SK-N-SH treated with all-trans-retinoic acid at 6 μM for 48 hours (cell line): ENCODE data around the gene SGCA.

ENCODE experiments used
- ATAC-seq: fragments of 200-7000 bp; cut with Tn5 transposase; 3 replicates; pipeline ENCODE4 v1.9.1; 2020; ENCODE audit warnings: mild to moderate bottlenecking, moderate library complexity
- ARNTL ChIP-seq: fragments of 450-650 bp; formaldehyde crosslinking; IDR thresholded peaks from 2 replicates; pipeline ENCODE4 v1.5.0; 2020; ENCODE audit warnings: low read depth, mild to moderate bottlenecking, moderate library complexity, borderline replicate concordance
- BACH2 ChIP-seq: fragments of 250-450 bp; sonication (Bioruptor Pico); IDR thresholded peaks from 2 replicates; pipeline ENCODE4 v1.9.0; 2021; ENCODE audit warnings: mild to moderate bottlenecking, borderline replicate concordance
- CREB5 ChIP-seq: fragments of 250-450 bp; sonication (Bioruptor Pico); IDR thresholded peaks from 2 replicates; pipeline ENCODE4 v1.5.1; 2020; ENCODE audit warnings: low read depth, mild to moderate bottlenecking, moderate library complexity
- CSDC2 ChIP-seq: fragments of 250-450 bp; sonication (Bioruptor Pico); IDR thresholded peaks from 2 replicates; pipeline ENCODE4 v1.5.0; 2020; ENCODE audit warnings: mild to moderate bottlenecking, moderate library complexity
- CSRNP3 ChIP-seq: fragments of 250-450 bp; sonication (Bioruptor Pico); IDR thresholded peaks from 2 replicates; pipeline ENCODE4 v1.5.1; 2021; ENCODE audit warnings: mild to moderate bottlenecking, moderate library complexity
- GLIS3 ChIP-seq: fragments of 250-450 bp; sonication (Bioruptor Pico); IDR thresholded peaks from 2 replicates; pipeline ENCODE4 v1.5.0; 2020; ENCODE audit warnings: mild to moderate bottlenecking, moderate library complexity
- ISL1 ChIP-seq: fragments of 250-450 bp; sonication (Bioruptor Pico); IDR thresholded peaks from 2 replicates; pipeline ENCODE4 v2.1.2; 2022; ENCODE audit warnings: mild to moderate bottlenecking, moderate library complexity
- OSR1 ChIP-seq: fragments of 250-450 bp; sonication (Bioruptor Pico); IDR thresholded peaks from 2 replicates; pipeline ENCODE4 v1.8.0; 2022; ENCODE audit warnings: moderate library complexity, mild to moderate bottlenecking, inconsistent platforms
- PATZ1 ChIP-seq: fragments of 250-450 bp; sonication (Bioruptor Pico); IDR thresholded peaks from 2 replicates; pipeline ENCODE4 v1.8.0; 2020; ENCODE audit warnings: mild to moderate bottlenecking, moderate library complexity, borderline replicate concordance
- POU6F1 ChIP-seq: fragments of 250-450 bp; sonication (Bioruptor Pico); IDR thresholded peaks from 2 replicates; pipeline ENCODE4 v1.8.0; 2021; ENCODE audit warnings: low read depth, mild to moderate bottlenecking, moderate library complexity, borderline replicate concordance
- PPARA ChIP-seq: fragments of 250-450 bp; sonication (Bioruptor Pico); IDR thresholded peaks from 2 replicates; pipeline ENCODE4 v1.5.0; 2020; ENCODE audit warnings: mild to moderate bottlenecking, borderline replicate concordance
- SNAI2 ChIP-seq: fragments of 250-450 bp; sonication (Bioruptor Pico); IDR thresholded peaks from 2 replicates; pipeline ENCODE4 v1.5.0; 2020; ENCODE audit warnings: mild to moderate bottlenecking, moderate library complexity
- TCF4 ChIP-seq: fragments of 250-450 bp; sonication (Bioruptor Pico); IDR thresholded peaks from 2 replicates; pipeline ENCODE4 v1.8.0; 2021; ENCODE audit warnings: mild to moderate bottlenecking, moderate library complexity, borderline replicate concordance
- TOX ChIP-seq: fragments of 250-450 bp; sonication (Bioruptor Pico); IDR thresholded peaks from 2 replicates; pipeline ENCODE4 v1.8.0; 2021; ENCODE audit warnings: mild to moderate bottlenecking, moderate library complexity, borderline replicate concordance
- ZC3H10 ChIP-seq: fragments of 250-450 bp; sonication (Bioruptor Pico); IDR thresholded peaks from 2 replicates; pipeline ENCODE4 v1.5.1; 2021; ENCODE audit warnings: mild to moderate bottlenecking, moderate library complexity
- ZFP30 ChIP-seq: fragments of 450-650 bp; formaldehyde crosslinking; IDR thresholded peaks from 2 replicates; pipeline ENCODE4 v1.5.0; 2022; ENCODE audit warnings: mild to moderate bottlenecking, moderate library complexity
- ZNF565 ChIP-seq: fragments of 450-650 bp; formaldehyde crosslinking; conservative IDR thresholded peaks from 2 replicates; pipeline ENCODE4 v1.5.0; 2020; ENCODE audit warnings: low read depth, mild to moderate bottlenecking, moderate library complexity
- ZNF70 ChIP-seq: fragments of 450-650 bp; formaldehyde crosslinking; IDR thresholded peaks from 2 replicates; pipeline ENCODE4 v1.5.0; 2020; ENCODE audit warnings: mild to moderate bottlenecking, moderate library complexity
- ZNF8 ChIP-seq: fragments of 450-650 bp; formaldehyde crosslinking; IDR thresholded peaks from 2 replicates; pipeline ENCODE4 v1.5.0; 2020; ENCODE audit warnings: mild to moderate bottlenecking, moderate library complexity

SGCA gene

GRCh38 chr17:50129728-50130558 is 35.9 kb upstream of the SGCA start, which contains the start of gene SAMD14:
Gene SAMD14 (minus strand): TSS chr17:50130160. CDS start chr17:50124959, 5,201 bp downstream.
- ATAC-seq = peak; percentile 58
- TF ChIP-seq ZNF8 (CRISPR knock-in tag) = no peak
- TF ChIP-seq ARNTL (CRISPR knock-in tag) = no peak
- no peak for TF ChIP-seq OSR1 (CRISPR knock-in tag)
- TF ChIP-seq POU6F1 (CRISPR knock-in tag) = no peak
- TF ChIP-seq, all 23 proteins: peak for 0

GRCh38 chr17:50130559-50131305 is 35.1 kb upstream of the SGCA start:
- TF ChIP-seq PATZ1 (no peak), PPARA (CRISPR knock-in tag) (no peak), BACH2 (CRISPR knock-in tag) (no peak), ZNF565 (no peak), GLIS3 (no peak), ZNF70 (CRISPR knock-in tag) (no peak), ISL1 (CRISPR knock-in tag) (no peak), TCF4 (CRISPR knock-in tag) (no peak), SNAI2 (CRISPR knock-in tag) (no peak), CSRNP3 (CRISPR knock-in tag) (no peak), CREB5 (CRISPR knock-in tag) (no peak), ZFP30 (CRISPR knock-in tag) (no peak), ZC3H10 (CRISPR knock-in tag) (no peak)
- no peak for ATAC-seq

GRCh38 chr17:50132104-50132794 is 33.6 kb upstream of the SGCA start:
- ATAC-seq = no peak
- TF ChIP-seq TCF4 (CRISPR knock-in tag) = no peak
- no peak for TF ChIP-seq TOX (CRISPR knock-in tag)
- TF ChIP-seq PATZ1 = no peak
- no peak for TF ChIP-seq BACH2 (CRISPR knock-in tag)
- TF ChIP-seq ZNF70 (CRISPR knock-in tag) = no peak
- no peak for TF ChIP-seq CSDC2 (CRISPR knock-in tag)
- TF ChIP-seq ZFP30 (CRISPR knock-in tag) = no peak
- TF ChIP-seq ISL1 (CRISPR knock-in tag) = no peak
- TF ChIP-seq ZNF8 (CRISPR knock-in tag) = no peak
- no peak for TF ChIP-seq ARNTL (CRISPR knock-in tag)
